ENCODE data around the gene LRRC4B. TPM values are rescaled to one million over a fixed set of nuclear protein-coding genes. Genes with fewer than 3 reads are reported as not detected.

LRRC4B gene
- total RNA-seq, 1 donor from 2014 or later = 0.69 TPM

- no peak overlapping the region for H3K4me3 ChIP-seq (ENCODE audit: low read depth, low read length)
- DNase-seq (ENCODE audit: low read depth) = no peak
- no peak for TF ChIP-seq CTCF (conservative IDR thresholded peaks at IDR 0.05; ENCODE audit: low read depth, low read length)
Observed at GRCh38 chr19:50482271-50482855, 85.9 kb downstream of the LRRC4B start.

- no peak for DNase-seq (ENCODE audit: low read depth)
- no peak overlapping the region for H3K4me3 ChIP-seq (ENCODE audit: low read depth, low read length)
- no peak for TF ChIP-seq CTCF (conservative IDR thresholded peaks at IDR 0.05; ENCODE audit: low read depth, low read length)
Observed at GRCh38 chr19:50481351-50482149, 86.7 kb downstream of the LRRC4B start.

- DNase-seq (ENCODE audit: low read depth) = no peak
- no peak overlapping the region for H3K4me3 ChIP-seq (ENCODE audit: low read depth, low read length)
- no peak for TF ChIP-seq CTCF (conservative IDR thresholded peaks at IDR 0.05; ENCODE audit: low read depth, low read length)
Observed at GRCh38 chr19:50480281-50481111, 87.7 kb downstream of the LRRC4B start.

- DNase-seq (ENCODE audit: low read depth) = no peak
- no peak overlapping the region for H3K4me3 ChIP-seq (ENCODE audit: low read depth, low read length)
- no peak for TF ChIP-seq CTCF (conservative IDR thresholded peaks at IDR 0.05; ENCODE audit: low read depth, low read length)
Observed at GRCh38 chr19:50479761-50480251, 88.4 kb downstream of the LRRC4B start.

GRCh38 chr19:50478901-50479715 is 89.1 kb downstream of the LRRC4B start:
- DNase-seq (ENCODE audit: low read depth) = no peak
- no peak overlapping the region for H3K4me3 ChIP-seq (ENCODE audit: low read depth, low read length)
- peak; percentile 53 for TF ChIP-seq CTCF (conservative IDR thresholded peaks at IDR 0.05; ENCODE audit: low read depth, low read length)
